Posterior vena cava (tissue), 2 donors: ENCODE measurements around the gene SKOR1. TPM values are rescaled to one million over a fixed set of nuclear protein-coding genes. Genes with fewer than 3 reads are reported as not detected.
A peak's percentile ranks its signal among the peaks of the same experiment; 100 is the strongest.

Source experiments
- DNase-seq: peaks from one replicate; pipeline ENCODE4 v3.0.0-alpha.2; 2020; ENCODE audit warnings: low spot score
- intact Hi-C, 2 donors: fragments of 100-400 bp; cut with DNase I; formaldehyde crosslinking; loops; one replicate each; pipeline versions ENCODE4 v1.14.1 to v1.14.2; 2022 to 2023
- long read RNA-seq, 2 donors: library from polyadenylated mRNA; unstranded; transcript quantifications; one replicate each; pipeline ENCODE4 v2.0.0, GENCODE V29; 2020 to 2021
- total RNA-seq, 2 donors: library from RNA; stranded (reverse); fragmentation: NEBNext Ultra II Directional; extraction: Animal tissue kit (Norgen Biotek cat#: 25700); gene quantifications; one replicate each; pipeline ENCODE4 v1.2.1, GENCODE V29; 2021
- donor health status: DM: yes; HTN: yes; CAD: no.
- donor health status: DM: yes; HTN: yes; CAD: no.

SKOR1 gene
- under 1 TPM; 0.51 to 0.76 TPM for total RNA-seq
- long read RNA-seq, donor 1, result 0 reads
- long read RNA-seq, donor 2, result 0 reads

- DNase-seq, result peak; percentile 80
These were observed at the start of gene SKOR1 for GRCh38 chr15:67824976-67825880. SKOR1 (plus strand) TSS chr15:67825509; CDS start chr15:67825603, 94 bp downstream.

GRCh38 chr15:67775998-67776397 is 49.3 kb upstream of the SKOR1 start:
- intact Hi-C loops, result no loop called here
- DNase-seq, result no peak

More at GRCh38 chr15:67824976-67825880, at the start of gene SKOR1:
- intact Hi-C loops, result no loop called here

GRCh38 chr15:67776600-67776999 is 48.7 kb upstream of the SKOR1 start:
- DNase-seq, result no peak
- intact Hi-C loops, result no loop called here

GRCh38 chr15:67777071-67777470 is 48.2 kb upstream of the SKOR1 start:
- intact Hi-C loops, result no loop called here
- no peak for DNase-seq

GRCh38 chr15:67777773-67778172 is 47.5 kb upstream of the SKOR1 start:
- intact Hi-C loops, result no loop called here
- DNase-seq, result no peak

GRCh38 chr15:67778968-67779548 is 46.3 kb upstream of the SKOR1 start:
- intact Hi-C loops, result no loop called here
- no peak for DNase-seq

GRCh38 chr15:67779549-67780111 is 45.7 kb upstream of the SKOR1 start:
- intact Hi-C loops, result no loop called here
- no peak for DNase-seq

GRCh38 chr15:67781061-67781460 is 44.2 kb upstream of the SKOR1 start:
- intact Hi-C loops, result no loop called here
- DNase-seq, result no peak

- DNase-seq, result no peak
- intact Hi-C loops, result no loop called here
These were observed 43.2 kb upstream of the SKOR1 start for GRCh38 chr15:67781907-67782690.

GRCh38 chr15:67782691-67782991 is 42.7 kb upstream of the SKOR1 start:
- no peak for DNase-seq
- intact Hi-C loops, result no loop called here

GRCh38 chr15:67783303-67783702 is 42.0 kb upstream of the SKOR1 start:
- intact Hi-C loops, result no loop called here

GRCh38 chr15:67784090-67784781 is 41.1 kb upstream of the SKOR1 start:
- intact Hi-C loops, result no loop called here
- DNase-seq, result no peak

More at GRCh38 chr15:67783303-67783702, 42.0 kb upstream of the SKOR1 start:
- DNase-seq, result no peak

GRCh38 chr15:67784856-67785430 is 40.4 kb upstream of the SKOR1 start:
- no peak for DNase-seq
- intact Hi-C loops, result no loop called here

- intact Hi-C loops, result no loop called here
- DNase-seq, result no peak
These were observed 39.9 kb upstream of the SKOR1 start for GRCh38 chr15:67785431-67785830.

GRCh38 chr15:67786646-67787045 is 38.7 kb upstream of the SKOR1 start:
- intact Hi-C loops, result no loop called here
- DNase-seq, result no peak

- DNase-seq, result no peak
- intact Hi-C loops, result no loop called here
These were observed 36.3 kb upstream of the SKOR1 start for GRCh38 chr15:67788986-67789385.

GRCh38 chr15:67790610-67791319 is 34.5 kb upstream of the SKOR1 start:
- intact Hi-C loops, result no loop called here
- DNase-seq, result no peak

GRCh38 chr15:67792250-67792942 is 32.9 kb upstream of the SKOR1 start:
- DNase-seq, result no peak
- intact Hi-C loops, result no loop called here
